Right ventricle myocardium inferior (tissue), 1 donor: ENCODE results near the gene AGBL4. TPM values are rescaled to one million over a fixed set of nuclear protein-coding genes. Genes with fewer than 3 reads are reported as not detected.
"Not testable (repeated sequence)": the region's sequence is repeated elsewhere in the genome, so short reads cannot be mapped to it uniquely, and the experiment has no call there.

Experiments used
- ATAC-seq: fragments of 200-7000 bp; cut with Tn5 transposase; one replicate; pipeline ENCODE4 v1.9.1; 2020; ENCODE audit warnings: mild to moderate bottlenecking, moderate library complexity
- DNase-seq: peaks from one replicate; pipeline ENCODE4 v3.0.0; 2021; ENCODE audit errors: missing footprints
- intact Hi-C: fragments of 100-400 bp; cut with DNase I; formaldehyde crosslinking; loops from one replicate; pipeline ENCODE4 v1.11.0; 2022
- total RNA-seq: library from RNA; stranded (reverse); fragmentation: NEBNext Ultra II Directional; extraction: Animal tissue kit (Norgen Biotek cat#: 25700); gene quantifications from one replicate; pipeline ENCODE4 v1.2.1, GENCODE V29; 2021
- donor health status: DM: no; HTN: yes; CAD: no; lungs with severe emphysema.

The AGBL4 gene
- total RNA-seq, 1 donor from 2014 or later = 0.14 TPM

DNA sequence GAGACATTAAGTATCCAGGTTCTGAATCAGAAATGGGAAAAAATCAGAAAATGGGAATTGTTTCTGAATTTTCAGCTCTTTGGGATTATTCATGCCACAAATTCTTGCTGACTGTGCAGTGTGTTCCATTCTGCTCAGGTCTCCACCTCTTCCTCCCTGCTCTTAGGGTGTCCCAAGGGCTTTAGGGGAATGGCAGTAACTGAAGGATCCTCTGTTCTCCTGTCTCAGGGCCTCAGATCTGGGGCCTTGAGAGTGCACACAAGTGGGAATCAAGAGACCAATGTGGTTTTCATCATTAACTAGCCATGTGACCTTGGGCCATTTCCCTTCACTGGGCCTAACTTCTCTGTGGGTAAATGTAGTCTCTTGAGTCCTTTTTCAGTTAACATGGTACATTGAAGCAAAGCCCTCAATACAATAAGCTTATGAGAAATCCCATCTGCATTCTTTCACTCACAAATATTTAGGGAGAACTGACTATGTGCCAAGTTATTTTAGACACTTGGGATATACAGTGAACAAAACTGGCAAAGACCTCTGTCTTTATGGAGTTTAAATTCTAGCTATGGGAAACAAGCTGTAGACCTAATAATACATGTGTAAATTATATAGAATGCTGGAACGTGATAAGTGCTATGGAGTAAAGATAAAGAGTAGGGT, 1476.1 kb downstream of the AGBL4 start:
- DNase-seq = no peak
- intact Hi-C loops = no loop called here
- ATAC-seq = no peak

DNA sequence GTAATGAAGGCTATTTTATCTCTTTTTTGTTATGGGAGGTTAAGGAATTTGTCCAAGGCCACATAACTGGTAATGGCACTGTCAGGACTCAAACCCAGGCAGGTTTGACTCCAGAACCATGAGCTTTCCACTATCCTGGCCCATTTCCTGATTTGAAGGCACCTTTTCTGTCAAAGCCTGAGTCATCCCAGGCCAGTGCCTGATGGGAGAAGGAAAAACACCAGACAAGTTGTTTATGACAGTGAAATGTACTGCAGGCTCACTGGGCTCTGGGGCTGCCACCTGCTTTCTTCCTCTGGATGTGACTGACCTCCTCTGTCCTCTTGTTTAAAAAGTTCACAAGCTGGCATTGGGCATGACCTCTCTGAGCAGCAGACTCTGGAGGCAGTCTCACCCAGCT, 1479.9 kb downstream of the AGBL4 start:
- intact Hi-C loops = no loop called here

DNA sequence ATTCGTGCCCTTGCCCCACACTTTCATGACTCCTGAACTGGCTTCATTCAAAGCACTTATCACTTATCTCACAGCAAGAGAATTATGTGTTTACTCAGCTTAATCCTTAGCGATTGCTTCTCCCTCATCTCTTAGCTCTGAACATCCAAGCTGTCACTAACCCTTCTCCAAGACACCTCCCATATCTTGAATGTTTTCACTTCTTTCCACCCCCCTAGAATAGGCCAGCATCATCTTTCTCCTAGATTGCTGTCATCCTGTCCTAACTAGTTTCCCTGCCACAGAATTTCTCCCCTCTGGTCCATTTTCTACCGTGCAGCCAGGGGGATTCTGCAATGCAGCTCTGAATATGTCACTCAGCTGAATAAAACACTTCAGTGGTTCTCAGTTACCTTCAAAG, 1483.2 kb downstream of the AGBL4 start:
- ATAC-seq = no peak
- intact Hi-C loops = no loop called here
- no peak for DNase-seq

More for the DNA sequence above, 1479.9 kb downstream of the AGBL4 start:
- no peak for DNase-seq
- no peak for ATAC-seq

GRCh38 chr1:48536477-48536876, 1487.3 kb downstream of the AGBL4 start:
- no peak for DNase-seq
- no peak for ATAC-seq
- intact Hi-C loops = no loop called here

- DNase-seq (no peak), ATAC-seq (no peak)
- intact Hi-C loops = no loop called here
Observed at GRCh38 chr1:48532976-48533375, 1490.8 kb downstream of the AGBL4 start.

DNA sequence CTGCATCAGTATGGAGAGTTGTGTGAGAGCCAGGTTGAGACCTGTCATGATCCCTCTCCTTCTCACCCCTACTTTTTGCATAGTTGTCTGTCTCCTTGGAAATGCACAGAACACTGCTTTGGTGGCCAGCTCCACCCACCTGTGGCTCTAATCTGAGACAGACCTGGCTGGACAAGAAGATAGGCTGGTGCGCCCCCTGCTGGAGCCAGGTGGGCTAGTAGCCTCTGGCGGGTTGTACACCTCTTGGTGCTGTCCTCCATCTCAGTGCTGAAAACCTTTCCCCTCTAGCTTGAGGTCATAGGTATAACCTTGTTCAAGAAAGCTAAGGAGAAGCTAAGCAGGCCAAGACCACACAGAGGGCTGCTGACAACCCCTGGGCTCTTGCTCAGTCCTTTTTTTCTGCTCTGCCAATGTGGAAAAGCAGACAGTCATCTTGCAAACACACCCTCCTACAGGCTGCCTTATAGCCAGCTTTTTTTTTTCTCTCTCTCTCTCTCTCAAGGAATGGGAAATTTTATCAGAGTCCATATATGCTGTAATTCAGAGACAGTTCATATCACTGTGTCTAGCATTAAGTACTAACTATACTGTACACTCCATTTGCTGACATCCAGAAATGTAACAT, 1492.9 kb downstream of the AGBL4 start:
- no peak for ATAC-seq
- no peak for DNase-seq
- intact Hi-C loops = no loop called here

DNA sequence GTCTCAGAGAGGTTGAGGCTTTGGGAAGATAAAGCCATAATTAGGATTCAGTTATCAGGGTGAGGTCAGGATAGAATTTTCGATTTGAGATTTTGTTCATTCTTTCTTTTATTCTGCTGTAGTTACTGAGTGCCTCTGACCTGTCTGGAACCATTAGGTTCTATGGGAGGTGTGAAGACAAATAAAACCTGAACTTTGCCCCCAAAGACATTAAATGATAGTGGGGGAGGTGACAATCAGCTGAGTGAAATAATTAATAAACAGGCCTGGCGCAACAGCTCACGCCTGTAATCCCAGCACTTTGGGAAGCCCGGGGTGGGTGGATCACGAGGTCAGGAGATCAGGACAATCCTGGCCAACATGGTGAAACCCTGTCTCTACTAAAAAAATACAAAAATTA, 1496.7 kb downstream of the AGBL4 start:
- DNase-seq (no peak), ATAC-seq (no peak)
- intact Hi-C loops = no loop called here

GRCh38 chr1:48526008-48526710, 1497.6 kb downstream of the AGBL4 start:
- peak; percentile 84 for ATAC-seq
- no peak for DNase-seq
- intact Hi-C loops = no loop called here

DNA sequence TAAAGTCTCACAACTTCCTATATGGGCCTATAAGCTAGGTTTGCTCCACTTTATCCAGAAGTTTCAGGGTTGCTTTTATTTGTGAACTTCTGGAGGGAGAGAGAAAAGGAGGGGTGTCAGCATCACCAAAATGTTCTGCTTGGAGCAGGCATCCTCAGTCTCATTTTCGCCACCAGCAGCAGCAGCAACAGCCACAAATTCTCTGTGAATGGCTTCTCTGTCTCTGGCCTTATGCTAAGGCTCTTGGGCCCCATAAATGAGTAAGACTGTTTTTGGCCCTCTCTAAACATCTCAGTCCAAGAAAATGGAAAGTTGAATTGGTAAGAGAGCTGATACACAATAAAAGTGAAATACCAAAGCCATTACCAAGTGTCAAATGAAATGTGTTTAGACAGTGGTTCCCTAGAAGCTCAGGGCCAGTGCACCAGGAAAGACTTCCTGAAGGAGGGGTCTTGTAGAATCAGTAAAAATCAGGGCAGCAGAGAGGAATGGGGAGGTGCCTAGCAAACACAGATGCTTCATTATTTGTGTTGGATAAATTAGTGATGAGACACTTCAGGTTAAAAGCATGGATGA, 1498.8 kb downstream of the AGBL4 start:
- no peak for ATAC-seq
- DNase-seq = no peak
- intact Hi-C loops = no loop called here

GRCh38 chr1:48523558-48523957, 1500.2 kb downstream of the AGBL4 start:
- ATAC-seq (no peak), DNase-seq (no peak)
- intact Hi-C loops = no loop called here

- DNase-seq, intact Hi-C loops, ATAC-seq: not testable (repeated sequence)
Observed at GRCh38 chr1:48519896-48520295, 1503.9 kb downstream of the AGBL4 start.

DNA sequence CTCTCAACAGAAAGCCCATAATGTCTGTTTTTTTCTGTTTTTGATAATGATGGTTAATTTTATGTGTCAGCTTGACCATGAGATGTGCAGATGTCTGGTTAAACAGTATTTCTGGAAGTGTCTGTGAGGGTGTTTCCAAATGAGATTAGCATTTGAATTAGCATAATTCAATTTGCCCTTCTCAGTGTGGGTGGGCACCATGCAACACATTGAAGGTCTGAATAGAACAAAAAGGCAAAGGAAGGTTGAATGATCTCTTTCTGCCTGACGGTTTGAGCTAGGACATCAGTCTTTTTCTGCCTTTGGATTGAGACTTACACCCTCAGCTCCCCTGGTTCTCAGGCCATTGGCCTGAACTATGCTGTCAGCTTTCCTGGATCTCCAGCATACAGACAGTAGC, 1516.9 kb downstream of the AGBL4 start:
- DNase-seq (no peak), ATAC-seq (no peak)
- intact Hi-C loops = no loop called here

GRCh38 chr1:48500541-48501450, 1523.0 kb downstream of the AGBL4 start:
- DNase-seq (no peak), ATAC-seq (no peak)
- intact Hi-C loops = no loop called here

- intact Hi-C loops = loop anchor here (5.0 kb wide), 2 partner anchors 142 to 392 kb away; no protein-coding TSS in a partner anchor
- no peak for DNase-seq
- no peak for ATAC-seq
Observed at GRCh38 chr1:48499211-48499735, 1524.5 kb downstream of the AGBL4 start.

DNA sequence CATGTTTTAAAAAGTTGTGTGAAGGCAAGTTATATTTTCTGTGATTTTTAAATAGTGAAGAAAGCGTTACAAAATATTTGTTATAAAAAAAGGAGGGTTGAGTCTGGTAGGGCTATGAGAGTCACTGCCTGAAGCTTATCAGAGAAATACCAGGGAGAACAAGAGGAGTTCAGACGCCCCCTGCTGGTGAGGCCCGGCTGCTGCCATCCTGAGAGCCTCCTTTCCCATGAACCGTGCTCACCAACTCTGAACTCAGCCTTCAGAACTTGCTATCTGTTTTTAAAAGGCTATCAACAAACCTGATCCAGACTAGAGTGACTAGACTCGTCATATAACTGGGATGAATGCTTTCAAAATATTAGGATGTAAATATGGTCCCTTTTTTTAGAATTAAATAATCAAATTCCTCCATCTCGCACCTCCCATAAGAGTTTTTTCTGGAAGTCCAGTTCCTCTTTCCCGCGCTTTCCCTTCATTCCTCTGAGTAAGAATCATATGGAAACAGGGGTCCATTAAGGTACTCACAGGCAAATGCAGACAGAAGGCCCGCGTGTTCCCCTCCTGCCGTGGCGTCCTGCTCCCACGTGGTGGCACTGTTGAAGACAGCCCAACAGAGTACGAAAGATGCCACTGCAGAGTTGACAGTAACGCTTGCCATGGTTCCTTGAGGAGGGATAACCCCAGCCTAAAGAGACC, 1525.5 kb downstream of the AGBL4 start:
- ATAC-seq = peak; percentile 91
- intact Hi-C loops = loop anchor here (5.0 kb wide), 2 partner anchors 141 to 391 kb away; no protein-coding TSS in a partner anchor
- peak; percentile 90 for DNase-seq

- DNase-seq (no peak), ATAC-seq (no peak)
- intact Hi-C loops = loop anchor here (5.0 kb wide), 2 partner anchors 139 to 389 kb away; no protein-coding TSS in a partner anchor
Observed at GRCh38 chr1:48495911-48496310, 1527.8 kb downstream of the AGBL4 start.

DNA sequence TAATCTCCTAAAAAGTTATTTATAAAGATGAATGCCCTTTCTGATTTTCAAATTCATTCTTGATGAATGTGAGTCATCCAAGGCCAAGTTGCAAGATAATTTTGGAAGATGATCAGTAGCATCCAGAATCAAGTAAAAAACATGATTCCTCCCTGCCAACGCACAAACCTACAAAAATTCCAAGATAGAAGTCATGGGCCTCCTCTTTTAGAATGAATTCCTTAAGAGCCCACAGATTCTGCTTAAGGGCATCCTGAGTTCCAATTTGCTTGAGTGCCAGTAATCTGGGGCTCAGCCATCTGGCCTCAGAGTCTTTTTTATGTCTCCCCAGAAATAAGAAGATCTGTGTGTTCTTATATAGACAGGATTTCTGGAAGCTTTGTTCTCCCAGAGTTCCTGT, 1528.6 kb downstream of the AGBL4 start:
- ATAC-seq (no peak), DNase-seq (no peak)
- intact Hi-C loops = loop anchor here (5.0 kb wide), 2 partner anchors 138 to 388 kb away; no protein-coding TSS in a partner anchor
